Lower leg skin (tissue), 4 donors: Measurements from ENCODE around the gene SH3BP2. TPM values are rescaled to one million over a fixed set of nuclear protein-coding genes. Genes with fewer than 3 reads are reported as not detected.

ENCODE experiments used
- DNase-seq, 2 donors: peaks; one replicate each; pipeline ENCODE4 v3.0.0-alpha.2; 2019; ENCODE audit warnings: low spot score in 2 of 2
- H3K4me3 ChIP-seq: fragments of 200-600 bp; sonication (generic); 2 replicates; pipeline ENCODE4 v1.5.1; 2017; ENCODE audit warnings: mild to moderate bottlenecking, low read depth; ENCODE audit not compliant: poor library complexity, severe bottlenecking
- CTCF ChIP-seq, 3 donors: fragments of 450-650 bp; IDR thresholded peaks; one replicate each; pipeline ENCODE4 v1.5.1; 2016; ENCODE audit warnings: antibody characterized with exemption in 3 of 3, mild to moderate bottlenecking in 3 of 3, moderate library complexity in 2 of 3
- POLR2A ChIP-seq, 2 donors: fragments of 450-650 bp; IDR thresholded peaks; one replicate each; pipeline ENCODE4 v1.6.1; 2016 to 2017; ENCODE audit warnings: antibody characterized with exemption in 2 of 2, mild to moderate bottlenecking in 1 of 2, moderate library complexity in 1 of 2
- WGBS, 2 donors: methylation state at CpG; one replicate each; pipeline ENCODE4 v1.1.5; 2018; 5-methylcytosine and 5-hydroxymethylcytosine counted together
- intact Hi-C: fragments of 100-400 bp; cut with DNase I; formaldehyde crosslinking; loops from one replicate; pipeline ENCODE4 v1.15.0; 2023; ENCODE audit warnings: low total_unique reads
- total RNA-seq, 4 donors: library from RNA; depleted of rRNA; stranded (reverse); fragments of >200 nt; gene quantifications; one replicate each; pipeline ENCODE4 v1.1.0, GENCODE V29; 2016

The SH3BP2 gene
- total RNA-seq, 4 donors from 2014 or later, result 106 to 291 (median 178) TPM

- H3K4me3 ChIP-seq, result no peak overlapping the region
- DNase-seq, result peak; percentile 17 to 86
- intact Hi-C loops, result no loop called here
- WGBS, 2 donors, result 38 to 55% methylated on average over 12 to 13 of the region's 13 CpGs
- TF ChIP-seq CTCF (IDR thresholded peaks at IDR 0.05), result no peak
Observed at GRCh38 chr4:2796849-2797544, 4.1 kb downstream of the SH3BP2 start.

GRCh38 chr4:2797545-2798305 is 4.8 kb downstream of the SH3BP2 start:
- WGBS, 2 donors, result 26 to 64% methylated on average over 23 of the region's 23 CpGs
- H3K4me3 ChIP-seq, result no peak overlapping the region
- intact Hi-C loops, result no loop called here
- DNase-seq, result peak; percentile 50 to 87
- TF ChIP-seq POLR2A (IDR thresholded peaks at IDR 0.05) (no peak), CTCF (IDR thresholded peaks at IDR 0.05) (no peak)

- intact Hi-C loops, result no loop called here
- 28 to 33% methylated on average over 17 to 24 of the region's 29 CpGs for WGBS, 2 donors
Observed at GRCh38 chr4:2798399-2799223, 5.7 kb downstream of the SH3BP2 start.

GRCh38 chr4:2799224-2799911 is 6.5 kb downstream of the SH3BP2 start:
- intact Hi-C loops, result no loop called here
- DNase-seq, result peak in 1 of 2 donors; percentile 88
- no peak overlapping the region for H3K4me3 ChIP-seq
- 38 to 47% methylated on average over 12 to 14 of the region's 14 CpGs for WGBS, 2 donors
- TF ChIP-seq POLR2A (IDR thresholded peaks at IDR 0.05) (no peak), CTCF (IDR thresholded peaks at IDR 0.05) (no peak)

More at GRCh38 chr4:2798399-2799223, 5.7 kb downstream of the SH3BP2 start:
- DNase-seq, result peak; percentile 73 to 96
- no peak overlapping the region for H3K4me3 ChIP-seq
- no peak for TF ChIP-seq POLR2A (IDR thresholded peaks at IDR 0.05)
- TF ChIP-seq CTCF (IDR thresholded peaks at IDR 0.05), result no peak

DNA sequence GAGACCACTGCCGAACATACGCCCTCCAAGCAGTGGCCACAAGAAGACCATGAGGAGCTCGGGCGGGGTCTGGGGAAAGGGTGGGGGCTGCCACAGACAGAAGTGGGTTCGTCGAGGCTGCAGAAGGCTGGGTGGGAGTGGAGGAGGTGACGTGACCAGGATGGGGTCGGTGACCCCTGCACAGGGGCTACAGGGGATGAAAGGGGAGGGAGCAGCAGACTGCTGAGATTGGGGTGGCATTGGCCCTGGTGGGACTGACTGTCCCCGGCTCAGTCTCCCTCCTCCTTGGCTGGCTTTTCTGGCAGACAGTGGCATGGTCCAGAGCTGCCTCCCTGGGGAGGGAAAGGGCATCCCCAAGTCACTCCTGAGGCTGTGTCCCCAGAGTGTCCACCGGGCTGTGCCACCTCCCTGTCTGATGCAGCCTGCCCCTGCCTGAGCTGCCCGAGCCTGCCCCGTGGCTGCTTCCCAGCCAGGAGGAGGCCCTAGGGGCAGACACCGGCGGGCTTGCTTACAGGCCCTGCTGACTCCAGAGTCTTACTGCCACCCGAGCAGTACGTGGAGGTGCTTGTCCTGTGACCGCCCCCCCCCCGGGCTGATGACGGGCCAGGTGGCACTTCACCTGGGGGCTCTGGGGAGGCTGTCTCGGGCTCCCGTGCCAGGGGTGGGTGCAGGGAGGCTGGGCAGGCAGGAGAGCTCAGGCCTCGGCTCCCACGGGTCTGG is 7.2 kb downstream of the SH3BP2 start:
- 42 to 47% methylated on average over 11 to 20 of the region's 23 CpGs for WGBS, 2 donors
- intact Hi-C loops, result no loop called here
- no peak overlapping the region for H3K4me3 ChIP-seq
- peak in 1 of 2 donors; percentile 87 for DNase-seq
- TF ChIP-seq CTCF (IDR thresholded peaks at IDR 0.05) (no peak), POLR2A (IDR thresholded peaks at IDR 0.05) (no peak)
